ENCODE results near the gene COX20.
A peak's percentile ranks its signal among the peaks of the same experiment; 100 is the strongest.

The COX20 gene

DNA sequence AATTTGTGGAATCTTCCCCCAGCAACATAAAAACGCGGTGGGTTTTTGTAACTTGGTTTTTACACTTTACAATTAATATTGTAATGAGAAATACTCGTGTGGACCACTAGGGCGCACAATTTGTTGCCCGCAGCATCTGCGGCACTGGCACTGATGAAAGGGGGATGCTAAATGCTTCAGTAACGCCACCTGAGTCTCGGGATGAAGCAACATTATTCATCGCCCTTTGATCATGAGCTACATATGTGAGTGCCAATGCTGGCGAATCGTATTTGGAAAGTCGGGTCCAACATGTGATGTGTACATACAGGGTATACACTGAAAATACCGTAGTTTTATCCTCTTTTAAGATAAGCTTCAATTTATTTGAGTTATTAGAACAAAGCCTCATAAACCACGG lies 34.2 kb upstream of the COX20 start:
- WGBS, result 84% methylated on average over 11 of the region's 14 CpGs
- no peak overlapping the region for H3K9ac ChIP-seq (ENCODE audit: low read depth, low read length)
- no peaks in the 10 kb centered on the region for H3K9me3 ChIP-seq (ENCODE audit: insufficient read depth, low read depth, low read length)
- H3K27ac ChIP-seq (ENCODE audit: low read depth, low read length), result no peak overlapping the region
- H3K27me3 ChIP-seq (ENCODE audit: insufficient read depth, low read length), result no peaks in the 10 kb centered on the region
- H3K4me1 ChIP-seq (ENCODE audit: insufficient read depth, low read length), result no peaks in the 10 kb centered on the region
- no peak overlapping the region for H3K4me3 ChIP-seq (ENCODE audit: low read length)
- H3K36me3 ChIP-seq (ENCODE audit: insufficient read depth, low read length), result no peaks in the 10 kb centered on the region

DNA sequence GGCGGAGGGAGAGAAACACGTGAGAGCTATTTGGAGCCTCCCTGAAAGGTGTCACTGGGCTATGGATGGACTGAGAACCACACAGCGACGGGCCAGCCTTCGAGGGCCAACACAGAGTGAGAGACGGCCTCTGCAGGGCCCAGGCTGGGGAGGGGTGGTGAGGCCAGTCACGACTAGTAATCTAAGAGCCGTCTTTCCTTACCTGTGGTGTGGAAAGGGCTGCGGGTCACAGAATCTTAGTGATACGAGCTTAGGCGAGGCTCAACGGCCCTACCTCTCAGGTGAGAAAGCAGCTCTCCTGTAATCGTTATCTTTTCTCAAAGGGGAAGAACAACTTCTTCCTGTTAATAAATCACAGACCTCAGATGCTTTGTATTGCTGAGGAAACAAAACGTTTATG lies 33.4 kb upstream of the COX20 start:
- Histone ChIP-seq H3K36me3 (ENCODE audit: insufficient read depth, low read length) (no peaks in the 10 kb centered on the region), H3K4me1 (ENCODE audit: insufficient read depth, low read length) (no peaks in the 10 kb centered on the region), H3K27me3 (ENCODE audit: insufficient read depth, low read length) (no peaks in the 10 kb centered on the region), H3K4me3 (ENCODE audit: low read length) (no peak overlapping the region), H3K27ac (ENCODE audit: low read depth, low read length) (no peak overlapping the region), H3K9me3 (ENCODE audit: insufficient read depth, low read depth, low read length) (no peaks in the 10 kb centered on the region), H3K9ac (ENCODE audit: low read depth, low read length) (no peak overlapping the region)
- WGBS, result 72% methylated on average over 14 of the region's 14 CpGs

DNA sequence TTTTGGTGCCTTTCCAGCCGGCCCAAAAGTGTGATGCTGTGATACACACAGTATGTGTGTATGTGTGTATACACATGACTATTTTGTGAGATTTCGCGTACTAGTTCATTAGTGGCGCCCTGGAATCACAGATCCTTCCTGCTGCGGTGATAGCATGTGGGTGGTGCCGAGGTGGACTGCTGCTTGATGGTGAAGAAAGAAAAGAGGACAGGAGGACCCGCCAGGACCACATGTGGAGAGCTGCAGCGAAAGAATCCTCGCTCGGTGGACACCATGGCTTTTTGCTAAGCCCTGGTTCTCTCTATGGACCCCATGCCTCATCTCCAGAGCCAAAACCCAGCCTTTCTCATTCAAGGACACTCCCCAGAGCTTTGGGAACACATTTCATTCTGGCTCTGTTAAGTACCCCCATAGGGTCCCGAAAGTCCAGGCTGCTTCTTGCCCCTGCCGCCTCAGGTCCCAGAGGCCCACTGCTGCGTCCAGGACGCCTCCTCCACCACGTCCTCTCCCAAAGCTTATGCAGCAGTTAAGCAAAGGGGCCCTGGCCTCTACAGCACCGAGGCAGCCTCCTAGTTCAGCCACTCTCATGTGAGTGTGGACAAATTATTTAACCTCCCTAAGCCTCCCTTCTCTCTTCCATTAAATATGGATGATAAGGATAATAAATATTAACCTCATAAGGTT lies 32.8 kb upstream of the COX20 start:
- no peaks in the 10 kb centered on the region for H3K9me3 ChIP-seq (ENCODE audit: insufficient read depth, low read depth, low read length)
- 92% methylated on average over 16 of the region's 16 CpGs for WGBS
- H3K4me1 ChIP-seq (ENCODE audit: insufficient read depth, low read length), result no peaks in the 10 kb centered on the region
- H3K36me3 ChIP-seq (ENCODE audit: insufficient read depth, low read length), result no peaks in the 10 kb centered on the region
- no peaks in the 10 kb centered on the region for H3K27me3 ChIP-seq (ENCODE audit: insufficient read depth, low read length)
- no peak overlapping the region for H3K4me3 ChIP-seq (ENCODE audit: low read length)
- H3K9ac ChIP-seq (ENCODE audit: low read depth, low read length), result no peak overlapping the region
- H3K27ac ChIP-seq (ENCODE audit: low read depth, low read length), result no peak overlapping the region

DNA sequence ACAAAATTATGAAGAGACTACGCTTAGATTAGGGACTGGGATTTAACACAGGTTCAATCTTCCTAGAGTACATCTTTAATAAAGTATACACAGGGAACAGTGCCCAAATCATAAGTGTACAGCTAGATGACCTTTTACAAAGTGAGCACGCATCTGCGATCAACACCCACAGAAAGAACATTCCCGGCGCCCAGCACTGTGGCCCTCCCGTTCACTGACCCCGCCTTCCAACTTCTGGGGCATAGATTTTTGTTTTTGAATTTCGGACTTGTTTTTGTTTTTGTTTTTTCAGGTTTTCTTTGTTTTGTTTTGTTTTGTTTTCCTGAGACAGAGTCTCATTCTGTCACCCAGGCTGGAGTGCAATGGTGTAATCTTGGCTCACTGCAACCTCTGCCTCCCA lies 30.6 kb upstream of the COX20 start:
- Histone ChIP-seq H3K9ac (ENCODE audit: low read depth, low read length) (no peak overlapping the region), H3K4me1 (ENCODE audit: insufficient read depth, low read length) (no peaks in the 10 kb centered on the region), H3K27ac (ENCODE audit: low read depth, low read length) (no peak overlapping the region), H3K4me3 (ENCODE audit: low read length) (no peak overlapping the region), H3K36me3 (ENCODE audit: insufficient read depth, low read length) (no peaks in the 10 kb centered on the region), H3K9me3 (ENCODE audit: insufficient read depth, low read depth, low read length) (no peaks in the 10 kb centered on the region), H3K27me3 (ENCODE audit: insufficient read depth, low read length) (no peaks in the 10 kb centered on the region)
- WGBS, result 96% methylated on average over 8 of the region's 8 CpGs

DNA sequence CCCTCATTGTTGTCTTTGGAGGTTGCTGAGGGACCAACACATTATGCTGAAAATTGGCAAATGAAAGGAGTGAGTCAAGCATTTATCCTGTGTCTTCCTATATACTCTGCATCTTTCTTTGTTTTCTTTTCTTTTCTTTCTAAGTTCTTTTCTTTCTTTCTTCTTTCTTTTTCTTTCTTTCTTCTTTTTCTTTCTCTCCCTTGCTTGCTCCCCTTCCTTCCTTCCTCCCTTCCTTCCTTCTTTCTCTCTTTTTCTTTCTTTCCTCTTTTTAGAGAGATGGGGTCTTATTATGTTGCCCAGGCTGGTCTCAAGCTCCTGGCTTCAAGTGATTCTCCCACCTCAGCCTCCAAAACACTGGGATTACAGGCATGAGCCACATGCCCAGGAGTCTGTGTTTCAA lies 28.3 kb upstream of the COX20 start:
- Histone ChIP-seq H3K4me1 (ENCODE audit: insufficient read depth, low read length) (no peaks in the 10 kb centered on the region), H3K9me3 (ENCODE audit: insufficient read depth, low read depth, low read length) (no peaks in the 10 kb centered on the region), H3K9ac (ENCODE audit: low read depth, low read length) (no peak overlapping the region), H3K36me3 (ENCODE audit: insufficient read depth, low read length) (no peaks in the 10 kb centered on the region), H3K4me3 (ENCODE audit: low read length) (no peak overlapping the region), H3K27ac (ENCODE audit: low read depth, low read length) (no peak overlapping the region), H3K27me3 (ENCODE audit: insufficient read depth, low read length) (no peaks in the 10 kb centered on the region)

DNA sequence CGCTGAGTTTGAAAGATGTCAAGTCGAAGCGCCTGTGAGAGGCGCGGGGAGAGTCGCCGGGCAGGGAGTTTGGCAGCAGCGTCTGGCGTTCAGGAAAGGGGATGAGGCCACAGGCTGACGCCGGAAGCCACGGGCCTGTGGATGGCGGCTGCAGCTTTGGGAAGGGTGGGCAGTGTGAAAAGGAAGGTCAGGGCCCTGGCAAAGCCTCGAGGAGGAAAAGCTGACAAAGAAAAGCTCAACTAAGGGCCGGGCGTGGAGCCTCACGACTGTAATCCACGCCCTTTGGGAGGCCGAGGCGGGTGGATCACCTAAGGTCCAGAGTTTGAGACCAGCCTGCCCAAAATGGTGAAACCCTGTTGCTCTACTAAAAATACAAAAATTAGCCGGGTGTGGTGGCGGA lies 25.2 kb upstream of the COX20 start:
- no peaks in the 10 kb centered on the region for H3K9me3 ChIP-seq (ENCODE audit: insufficient read depth, low read depth, low read length)
- no peak overlapping the region for H3K9ac ChIP-seq (ENCODE audit: low read depth, low read length)
- H3K36me3 ChIP-seq (ENCODE audit: insufficient read depth, low read length), result no peaks in the 10 kb centered on the region
- H3K27ac ChIP-seq (ENCODE audit: low read depth, low read length), result no peak overlapping the region
- H3K27me3 ChIP-seq (ENCODE audit: insufficient read depth, low read length), result no peaks in the 10 kb centered on the region
- 91% methylated on average over 22 of the region's 22 CpGs for WGBS
- H3K4me1 ChIP-seq (ENCODE audit: insufficient read depth, low read length), result peaks cover 8% of the 10 kb centered on the region; the same call in 1 of the 2 replicates
- no peak overlapping the region for H3K4me3 ChIP-seq (ENCODE audit: low read length)

DNA sequence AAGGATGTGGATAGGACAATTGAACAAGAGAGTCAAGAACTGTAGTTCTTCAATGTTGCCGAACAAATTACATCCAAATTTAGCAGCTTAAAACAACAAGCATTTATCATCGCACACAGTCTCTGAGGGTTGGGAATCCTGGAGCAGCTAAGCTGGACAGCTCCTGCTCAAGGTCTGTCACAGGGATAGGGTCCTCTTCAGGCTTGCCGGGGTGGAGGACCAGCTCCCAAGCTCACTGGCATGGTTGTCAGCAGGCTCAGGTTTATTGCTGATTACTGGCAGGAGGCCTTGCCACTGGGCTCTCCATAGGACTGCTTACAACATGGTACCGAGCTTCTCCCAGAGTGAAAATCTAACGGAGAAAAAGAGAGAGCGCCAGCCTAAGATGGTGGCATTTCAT lies 22.1 kb upstream of the COX20 start:
- H3K4me3 ChIP-seq (ENCODE audit: low read length), result no peak overlapping the region
- no peak overlapping the region for H3K9ac ChIP-seq (ENCODE audit: low read depth, low read length)
- no peak overlapping the region for H3K27ac ChIP-seq (ENCODE audit: low read depth, low read length)
- no peaks in the 10 kb centered on the region for H3K27me3 ChIP-seq (ENCODE audit: insufficient read depth, low read length)
- H3K4me1 ChIP-seq (ENCODE audit: insufficient read depth, low read length), result peaks cover 8% of the 10 kb centered on the region; the same call in 1 of the 2 replicates
- 86% methylated on average over 6 of the region's 6 CpGs for WGBS
- H3K9me3 ChIP-seq (ENCODE audit: insufficient read depth, low read depth, low read length), result no peaks in the 10 kb centered on the region
- H3K36me3 ChIP-seq (ENCODE audit: insufficient read depth, low read length), result no peaks in the 10 kb centered on the region

DNA sequence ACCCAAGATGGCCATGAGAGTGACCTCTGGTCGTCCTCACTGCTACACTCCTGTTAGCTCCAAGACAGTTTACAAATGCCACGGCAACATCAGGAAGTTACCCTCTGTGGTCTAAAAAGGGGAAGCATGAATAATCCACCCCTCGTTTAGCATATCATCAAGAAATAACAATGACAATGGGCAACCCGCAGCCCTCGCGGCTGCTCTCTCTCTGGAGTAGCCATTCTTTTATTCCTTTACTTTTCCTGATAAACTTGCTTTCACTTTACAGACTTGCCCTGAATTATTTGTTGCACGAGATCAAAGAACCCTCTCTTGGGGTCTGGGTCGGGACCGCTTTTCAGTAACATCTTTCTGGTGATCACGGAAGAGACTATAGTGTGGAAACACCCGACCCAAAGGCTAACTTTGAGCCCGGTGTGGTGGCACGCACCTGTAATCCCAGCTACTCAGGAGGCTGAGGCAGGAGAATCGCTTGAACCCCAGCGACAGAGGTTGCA lies 19.8 kb upstream of the COX20 start:
- Histone ChIP-seq H3K9ac (ENCODE audit: low read depth, low read length) (peak overlapping the region; percentile 59), H3K9me3 (ENCODE audit: insufficient read depth, low read depth, low read length) (no peaks in the 10 kb centered on the region), H3K4me1 (ENCODE audit: insufficient read depth, low read length) (peaks cover 10% of the 10 kb centered on the region; the same call in 1 of the 2 replicates), H3K36me3 (ENCODE audit: insufficient read depth, low read length) (no peaks in the 10 kb centered on the region), H3K27me3 (ENCODE audit: insufficient read depth, low read length) (no peaks in the 10 kb centered on the region), H3K4me3 (ENCODE audit: low read length) (peak overlapping the region; percentile 48), H3K27ac (ENCODE audit: low read depth, low read length) (peak overlapping the region; percentile 88)
- 27% methylated on average over 15 of the region's 15 CpGs for WGBS

DNA sequence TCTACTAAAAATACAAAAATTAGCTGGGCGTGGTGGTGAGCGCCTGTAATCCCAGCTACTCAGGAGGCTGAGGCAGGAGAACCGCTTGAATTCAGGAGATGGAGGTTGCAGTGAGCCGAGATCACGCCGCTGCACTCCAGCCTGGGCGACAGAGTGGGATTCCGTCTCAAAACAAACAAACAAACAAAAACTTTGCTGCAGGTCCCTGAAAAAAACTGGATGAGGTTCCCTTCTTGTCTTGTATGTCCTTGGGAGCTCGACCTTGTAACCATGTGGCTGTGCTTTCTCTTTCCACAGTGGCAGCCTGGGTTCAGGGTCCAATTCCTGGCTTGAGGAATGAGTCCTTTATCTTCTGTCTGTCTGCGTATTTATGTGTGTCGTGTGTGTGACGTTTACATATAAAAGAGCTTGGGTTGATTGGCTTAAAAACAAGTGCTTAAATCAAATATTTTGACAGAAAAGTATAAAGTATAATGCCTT lies 18.0 kb upstream of the COX20 start:
- peaks cover 17% of the 10 kb centered on the region; the same call in 1 of the 2 replicates for H3K4me1 ChIP-seq (ENCODE audit: insufficient read depth, low read length)
- 85% methylated on average over 12 of the region's 12 CpGs for WGBS
- H3K4me3 ChIP-seq (ENCODE audit: low read length), result peak overlapping the region; percentile 48
- H3K9me3 ChIP-seq (ENCODE audit: insufficient read depth, low read depth, low read length), result no peaks in the 10 kb centered on the region
- no peaks in the 10 kb centered on the region for H3K36me3 ChIP-seq (ENCODE audit: insufficient read depth, low read length)
- H3K27me3 ChIP-seq (ENCODE audit: insufficient read depth, low read length), result no peaks in the 10 kb centered on the region
- no peak overlapping the region for H3K27ac ChIP-seq (ENCODE audit: low read depth, low read length)
- 0 out of 2 replicates have a peak overlapping the region, but pooled peaks have one; percentile 17 for H3K9ac ChIP-seq (ENCODE audit: low read depth, low read length)

DNA sequence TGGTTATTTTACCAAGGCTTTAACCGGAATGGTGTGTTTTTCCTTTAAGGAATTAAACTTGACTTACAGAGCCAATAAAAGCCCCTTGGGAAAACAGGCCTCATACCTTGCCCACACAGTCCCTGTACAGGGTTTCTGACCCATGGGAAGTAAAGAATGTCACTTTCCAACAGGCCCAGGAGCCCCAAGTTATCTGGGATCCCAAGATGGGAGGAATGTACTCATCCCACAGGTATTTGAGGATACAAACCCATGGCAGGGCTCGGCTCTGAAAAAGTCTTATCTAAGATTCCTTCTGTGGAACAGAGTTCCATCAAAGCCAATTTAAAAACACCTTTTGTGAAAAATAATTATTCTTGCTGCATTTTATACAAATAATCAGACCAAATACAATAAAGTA lies 15.3 kb upstream of the COX20 start:
- Histone ChIP-seq H3K9ac (ENCODE audit: low read depth, low read length) (no peak overlapping the region; the same call in 1 of the 2 replicates), H3K36me3 (ENCODE audit: insufficient read depth, low read length) (no peaks in the 10 kb centered on the region; the same call in 1 of the 2 replicates), H3K9me3 (ENCODE audit: insufficient read depth, low read depth, low read length) (no peaks in the 10 kb centered on the region), H3K4me1 (ENCODE audit: insufficient read depth, low read length) (peaks cover 15% of the 10 kb centered on the region; the same call in 1 of the 2 replicates), H3K27me3 (ENCODE audit: insufficient read depth, low read length) (no peaks in the 10 kb centered on the region), H3K27ac (ENCODE audit: low read depth, low read length) (0 out of 2 replicates have a peak overlapping the region, but pooled peaks have one; percentile 2), H3K4me3 (ENCODE audit: low read length) (no peak overlapping the region)
- WGBS, result 81% methylated on average over 2 of the region's 2 CpGs

DNA sequence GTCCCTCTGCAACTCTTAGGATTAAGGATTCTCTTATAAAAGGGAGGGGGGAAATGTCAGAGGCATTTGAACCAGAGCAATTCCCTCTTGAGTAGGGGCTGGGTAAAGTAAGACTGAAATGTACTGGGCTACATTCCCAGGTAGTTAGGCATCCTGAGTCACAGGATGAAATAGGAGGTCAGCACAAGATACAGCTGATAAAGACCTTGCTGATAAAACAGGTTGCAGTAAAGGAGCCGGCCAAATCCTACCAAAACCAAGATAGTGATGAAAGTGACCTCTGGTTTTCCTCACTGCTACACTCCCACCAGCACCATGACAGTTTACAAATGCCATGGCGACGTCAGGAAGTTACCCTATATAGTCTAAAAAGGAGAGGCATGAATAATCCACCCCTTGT lies 14.3 kb upstream of the COX20 start:
- Histone ChIP-seq H3K4me1 (ENCODE audit: insufficient read depth, low read length) (peaks cover 19% of the 10 kb centered on the region; the same call in 1 of the 2 replicates), H3K36me3 (ENCODE audit: insufficient read depth, low read length) (no peaks in the 10 kb centered on the region; the same call in 1 of the 2 replicates), H3K27me3 (ENCODE audit: insufficient read depth, low read length) (no peaks in the 10 kb centered on the region), H3K4me3 (ENCODE audit: low read length) (no peak overlapping the region), H3K9me3 (ENCODE audit: insufficient read depth, low read depth, low read length) (no peaks in the 10 kb centered on the region), H3K27ac (ENCODE audit: low read depth, low read length) (no peak overlapping the region), H3K9ac (ENCODE audit: low read depth, low read length) (no peak overlapping the region)
- WGBS, result 92% methylated on average over 3 of the region's 3 CpGs
